GM21447 (cell line): ENCODE measurements around the gene DPP10.

ENCODE experiments used
- ATAC-seq: cut with Tn5 transposase; IDR thresholded peaks from one replicate; pipeline ENCODE4 v1.9.1; 2021; ENCODE audit not compliant: unreplicated experiment

The DPP10 gene

DNA sequence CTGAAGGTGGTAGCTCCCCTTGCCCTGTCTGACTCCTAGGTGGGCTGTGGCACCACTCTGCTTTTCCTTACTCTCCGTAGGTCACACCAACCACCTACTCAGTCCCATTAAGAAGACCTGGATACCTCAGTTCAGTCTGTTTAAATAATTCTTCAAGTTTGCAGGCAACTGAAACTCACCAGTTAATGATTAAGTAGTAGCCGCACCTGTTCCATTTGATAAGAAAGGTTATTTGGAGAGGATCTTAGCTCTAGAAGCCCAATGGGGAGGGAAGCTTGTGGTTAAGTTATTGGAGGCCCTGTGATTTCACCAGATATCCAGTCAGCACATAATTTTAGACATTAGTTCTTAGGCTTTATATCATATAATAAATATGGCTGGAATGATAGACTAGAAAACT, 1193.0 kb downstream of the DPP10 start:
- ATAC-seq, result no peak

- ATAC-seq, result no peak
Measured at GRCh38 chr2:115649731-115650130, 1207.3 kb downstream of the DPP10 start.

DNA sequence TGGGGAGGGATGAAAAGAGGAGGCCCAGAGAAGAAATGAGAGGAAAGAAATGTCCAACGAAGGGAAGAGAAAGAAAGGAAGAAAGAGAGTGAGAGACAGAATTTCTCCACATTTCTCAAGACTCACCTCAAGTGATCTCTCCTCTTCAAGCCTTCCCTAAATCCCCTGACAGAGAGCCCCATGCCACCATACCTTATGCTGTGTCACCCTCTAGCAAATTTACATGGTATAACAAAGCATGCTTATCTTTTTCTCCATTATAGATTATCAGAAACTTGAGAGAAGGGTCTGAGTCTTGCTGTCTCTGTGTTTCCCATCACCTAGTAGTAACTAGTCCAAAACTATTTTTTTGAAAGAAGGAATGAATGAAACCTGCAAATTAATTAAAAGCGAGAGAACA, 1208.4 kb downstream of the DPP10 start:
- no peak for ATAC-seq

DNA sequence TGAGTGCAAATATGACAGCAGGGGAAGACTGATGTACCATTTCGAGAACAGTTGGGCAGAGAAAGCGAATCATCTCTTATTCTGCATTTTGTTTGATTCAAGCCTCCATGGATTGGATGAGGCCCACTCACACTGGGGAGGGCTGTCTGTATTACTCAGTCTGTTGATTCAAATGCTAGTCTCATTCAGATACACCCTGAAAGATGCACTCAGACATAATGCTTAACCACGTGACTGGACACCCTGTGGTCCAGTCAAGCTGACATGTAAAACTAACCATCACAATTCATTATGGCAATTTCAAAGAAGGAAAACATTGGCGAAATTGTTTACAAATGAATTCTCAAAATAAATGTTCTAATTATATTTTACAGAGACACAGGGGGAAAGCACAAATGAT, 1210.2 kb downstream of the DPP10 start:
- ATAC-seq, result no peak

DNA sequence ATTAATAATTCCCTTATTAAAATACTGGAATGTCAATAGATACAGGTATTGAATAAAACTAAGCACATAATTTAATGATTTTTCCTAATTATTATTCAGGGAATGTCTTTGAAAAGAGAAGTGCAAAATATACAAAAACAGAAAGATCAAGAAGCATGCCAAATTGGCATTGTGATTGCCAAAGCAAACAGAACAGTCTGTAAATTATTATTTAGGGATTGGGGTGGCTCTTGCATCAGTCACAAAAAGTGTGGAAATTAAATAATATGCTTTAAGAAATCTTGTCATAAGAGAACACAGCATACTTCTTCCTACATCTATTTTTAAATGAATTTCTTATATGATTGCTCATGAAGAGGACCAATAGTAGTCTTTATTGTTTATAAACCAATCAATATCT, 1211.9 kb downstream of the DPP10 start:
- ATAC-seq, result no peak

DNA sequence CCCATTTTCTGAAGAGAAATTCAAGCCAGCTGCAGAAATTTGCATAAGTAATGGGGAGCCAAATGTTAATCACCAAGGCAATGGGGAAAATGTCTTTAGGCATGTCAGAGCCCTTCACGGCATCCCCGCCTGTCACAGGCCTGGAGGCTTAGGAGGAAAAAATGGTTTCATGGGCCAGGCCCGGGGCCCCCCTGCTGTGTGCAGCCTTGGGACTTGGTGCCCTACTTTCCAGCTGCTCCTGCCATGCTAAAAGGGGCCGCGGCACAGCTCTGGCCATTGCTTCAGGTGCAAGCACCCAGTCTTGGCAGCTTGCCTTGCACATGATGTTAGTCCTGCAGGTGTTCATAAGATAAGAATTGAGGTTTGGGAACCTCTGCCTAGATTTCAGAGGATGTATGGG, 1235.7 kb downstream of the DPP10 start:
- no peak for ATAC-seq

GRCh38 chr2:115684345-115684744, 1241.9 kb downstream of the DPP10 start:
- ATAC-seq, result no peak

DNA sequence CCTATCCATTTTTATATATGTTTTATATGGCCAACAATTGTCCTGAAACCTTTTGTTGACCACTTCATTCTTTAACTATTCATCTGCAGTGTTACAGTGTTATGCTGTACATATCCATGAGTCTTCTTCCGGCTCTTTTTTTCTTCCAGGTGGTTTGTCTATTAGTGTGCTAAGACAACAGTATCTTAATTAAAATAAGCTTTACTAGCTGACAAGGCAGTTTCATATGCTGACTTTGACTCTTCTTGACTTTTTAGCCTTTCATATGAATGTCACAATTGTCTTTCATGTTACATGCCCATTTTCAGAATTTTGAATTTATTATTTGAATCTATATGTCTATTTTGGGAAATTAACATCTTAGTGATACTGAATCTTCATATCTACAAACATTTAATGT, 1249.0 kb downstream of the DPP10 start:
- ATAC-seq, result no peak

GRCh38 chr2:115694651-115695050, 1252.2 kb downstream of the DPP10 start:
- ATAC-seq, result no peak

- no peak for ATAC-seq
Measured at GRCh38 chr2:115733190-115733775, 1290.8 kb downstream of the DPP10 start.

GRCh38 chr2:115738111-115738510, 1295.7 kb downstream of the DPP10 start:
- ATAC-seq, result no peak

- ATAC-seq, result no peak
Measured at GRCh38 chr2:115739574-115739973, 1297.1 kb downstream of the DPP10 start.

DNA sequence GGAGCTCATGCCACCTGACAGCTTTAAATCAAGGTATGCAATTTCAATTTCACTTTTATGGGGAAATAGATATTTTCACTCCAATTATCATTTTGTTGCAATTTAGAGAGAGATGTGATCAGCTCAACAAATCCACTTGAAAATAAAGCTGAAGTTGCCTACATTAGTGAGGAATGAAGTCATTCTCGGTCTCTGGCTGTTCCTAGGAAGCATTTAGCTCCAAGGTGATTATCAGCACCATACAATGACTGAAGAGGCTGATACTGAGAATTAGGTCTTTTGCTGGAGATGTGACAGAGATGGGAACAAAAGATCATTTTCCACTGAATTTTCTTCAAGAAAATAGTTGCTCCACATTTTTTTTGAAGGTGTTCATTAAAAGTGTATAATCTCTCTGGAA, 1303.7 kb downstream of the DPP10 start:
- no peak for ATAC-seq

DNA sequence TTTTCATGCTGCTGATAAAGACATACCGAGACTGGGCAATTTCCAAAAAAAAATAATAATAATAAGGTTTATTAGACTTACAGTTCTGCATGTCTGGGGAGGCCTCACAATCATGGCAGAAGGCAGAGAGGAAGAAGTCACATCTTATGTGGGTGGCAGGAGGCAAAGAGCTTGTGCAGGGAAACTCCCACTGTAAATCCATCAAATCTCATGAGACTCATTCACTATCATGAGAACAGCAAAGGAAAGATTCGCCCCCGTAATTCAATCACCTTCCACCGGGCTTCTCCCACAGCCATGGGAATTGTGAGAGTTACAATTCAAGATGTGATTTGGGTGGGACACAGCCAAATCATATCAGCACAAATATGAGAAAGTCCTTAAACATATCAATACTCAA, 1314.8 kb downstream of the DPP10 start:
- ATAC-seq, result no peak

- ATAC-seq, result no peak
Measured at GRCh38 chr2:115763601-115764000, 1321.2 kb downstream of the DPP10 start.

- ATAC-seq, result no peak
Measured at GRCh38 chr2:115771516-115771915, 1329.1 kb downstream of the DPP10 start.

- no peak for ATAC-seq
Measured at GRCh38 chr2:115774361-115774760, 1331.9 kb downstream of the DPP10 start.

- ATAC-seq, result no peak
Measured at GRCh38 chr2:115779085-115779632, 1336.7 kb downstream of the DPP10 start.

DNA sequence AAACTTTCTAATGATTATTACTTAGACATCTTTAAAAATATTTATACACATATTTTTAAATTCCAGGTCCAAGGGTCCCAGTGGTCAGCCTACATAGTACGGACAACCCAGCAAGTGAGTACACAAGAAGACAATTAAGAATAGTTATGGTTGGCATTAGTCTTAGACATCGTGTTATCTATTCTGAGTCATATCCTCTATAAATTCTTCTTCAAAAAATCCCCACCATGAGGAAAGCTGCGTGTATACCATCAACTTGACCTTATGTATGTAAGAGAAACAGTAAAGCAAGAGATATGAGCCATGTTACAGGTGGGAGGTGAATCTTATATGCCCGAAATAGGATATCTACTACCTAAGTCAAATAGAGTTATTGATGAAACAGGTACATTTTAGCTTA, 1339.8 kb downstream of the DPP10 start:
- ATAC-seq, result no peak

DNA sequence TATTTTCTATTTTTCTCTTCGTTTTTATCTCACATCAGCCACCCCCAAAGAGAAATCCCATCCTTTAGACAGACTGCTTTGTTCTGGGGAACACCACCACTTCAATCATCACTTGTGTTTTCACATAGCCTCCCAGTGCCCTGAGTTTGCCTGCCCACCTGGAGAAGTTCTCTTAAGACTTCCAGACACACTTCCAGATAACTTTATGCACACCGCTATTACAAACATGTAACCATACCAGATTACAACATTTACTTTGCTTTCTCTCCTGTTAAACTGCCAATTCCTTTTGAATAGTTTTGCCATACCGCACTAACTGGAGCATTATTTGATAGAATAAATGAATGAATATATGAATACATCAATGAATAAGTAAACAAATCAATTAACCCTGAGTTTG, 1353.6 kb downstream of the DPP10 start:
- ATAC-seq, result no peak

DNA sequence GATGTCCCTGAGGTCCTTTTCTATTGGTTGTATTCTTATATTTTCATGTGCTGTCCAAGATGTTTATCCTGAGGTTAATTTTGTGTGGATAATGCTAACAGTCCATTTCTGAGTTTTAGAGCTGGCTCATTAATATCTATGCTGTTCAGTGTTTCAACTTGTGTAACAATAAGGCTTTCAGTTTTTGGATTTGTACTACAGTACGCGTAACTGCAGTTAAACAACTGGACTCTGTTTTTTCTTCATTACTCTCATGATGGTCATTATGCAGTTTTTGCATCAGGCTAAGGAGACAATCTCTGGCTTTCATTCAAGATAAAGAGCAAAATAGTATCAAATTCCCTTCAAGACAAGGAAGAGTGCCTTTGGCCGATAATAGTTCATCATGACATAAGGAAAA, 1364.8 kb downstream of the DPP10 start:
- no peak for ATAC-seq

- ATAC-seq, result no peak
Measured at GRCh38 chr2:115825912-115826311, 1383.5 kb downstream of the DPP10 start.

GRCh38 chr2:115833196-115833595, 1390.8 kb downstream of the DPP10 start:
- ATAC-seq, result no peak
